Measurements from ENCODE around the gene F5. TPM values are rescaled to one million over a fixed set of nuclear protein-coding genes. Genes with fewer than 3 reads are reported as not detected.

Gene F5
- total and polyA plus RNA-seq, 10 of the 15 experiments (the other 5 are each of a cell fraction or from before 2014, with no cell fraction given) = under 0.01 to 3.8 (median 0.40) TPM

DNA sequence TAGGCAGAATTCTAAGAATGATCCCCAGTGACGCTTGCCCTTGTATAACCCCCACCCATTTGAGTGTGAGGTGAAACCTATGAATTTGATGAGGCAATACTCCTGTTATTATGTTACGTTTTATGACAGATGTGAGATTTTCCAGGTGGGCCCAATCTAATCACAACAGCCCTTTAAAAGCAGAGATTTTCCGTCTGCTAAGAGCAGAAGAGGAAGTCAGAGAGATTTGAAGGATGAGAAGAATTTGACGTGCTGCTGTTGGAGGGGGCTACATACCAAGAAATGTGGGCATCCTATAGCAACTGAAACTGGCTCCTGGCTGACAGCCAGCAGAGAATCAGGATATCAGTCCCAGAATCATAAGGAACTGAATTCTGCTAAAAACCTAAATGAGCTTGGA is 98.1 kb downstream of the F5 start:
- TF ChIP-seq NFXL1 (IDR thresholded peaks at IDR 0.05; ENCODE audit: borderline replicate concordance) = no peak
- TF ChIP-seq SRF (IDR thresholded peaks at IDR 0.05; ENCODE audit: low read depth in 2 of 2, low read length in 2 of 2) = no peak
- no peak for TF ChIP-seq TARDBP (IDR thresholded peaks at IDR 0.05; ENCODE audit: borderline replicate concordance)
- no peak for TF ChIP-seq FOS (IDR thresholded peaks at IDR 0.05; ENCODE audit: borderline replicate concordance, extremely low read depth, insufficient read length)
- Histone ChIP-seq H3K36me3 (ENCODE audit: control insufficient read depth in 2 of 2, insufficient read depth in 2 of 2, low read length in 1 of 2) (no peaks in the 10 kb centered on the region), H3K4me1 (ENCODE audit: control insufficient read depth, insufficient read depth, low read length) (peaks cover 14% of the 10 kb centered on the region), H3K9me3 (replicated peaks; ENCODE audit: control insufficient read depth, insufficient read depth, low read length) (no peaks in the 10 kb centered on the region), H3K4me2 (ENCODE audit: control insufficient read depth, insufficient read depth) (no peak overlapping the region), H3K4me3 (no peak overlapping the region), H3K27me3 (replicated peaks in 1 of 2; ENCODE audit: control insufficient read depth in 2 of 2, insufficient read depth in 2 of 2, low read length in 1 of 2) (no peaks in the 10 kb centered on the region), H3K27ac (ENCODE audit: control insufficient read depth, insufficient read depth) (no peak overlapping the region), H3K79me2 (ENCODE audit: control insufficient read depth, insufficient read depth, low read length) (peaks cover 11% of the 10 kb centered on the region), H4K20me1 (ENCODE audit: control insufficient read depth, insufficient read depth) (no peaks in the 10 kb centered on the region), H2AFZ (ENCODE audit: control insufficient read depth, low read depth, low read length) (no peak overlapping the region), H3K9ac (ENCODE audit: control insufficient read depth, insufficient read depth, low read length) (no peak overlapping the region)
- ATAC-seq (no peak), DNase-seq (ENCODE audit: low read depth, low spot score) (no peak), FAIRE-seq (no peak)
- no TSS peak for BruUV-seq (replicated peaks)
- POLR2A ChIA-PET = no interaction called here
- RAD21 ChIA-PET (ENCODE audit: unreplicated experiment) = no interaction called here
- WGBS (ENCODE audit: insufficient coverage, insufficient replicate concordance, low lambda C conversion rate, missing lambda C conversion rate) = 93% methylated on average over 4 of the region's 4 CpGs
- CTCF ChIA-PET = no interaction called here
- in situ Hi-C loops (cut with MboI) = no loop called here
- SMC1A ChIA-PET (ENCODE audit: uncharacterized antibody, unreplicated experiment) = interaction anchor here (1.2 kb wide), 1 partner anchor 208 kb away, joined by 3 read pairs; no protein-coding TSS in a partner anchor
- intact Hi-C loops (cut with micrococcal nuclease; ENCODE audit: unreplicated experiment) = loop anchor here (5.0 kb wide), 2 partner anchors 39 to 309 kb away; a partner anchor contains a TSS

DNA sequence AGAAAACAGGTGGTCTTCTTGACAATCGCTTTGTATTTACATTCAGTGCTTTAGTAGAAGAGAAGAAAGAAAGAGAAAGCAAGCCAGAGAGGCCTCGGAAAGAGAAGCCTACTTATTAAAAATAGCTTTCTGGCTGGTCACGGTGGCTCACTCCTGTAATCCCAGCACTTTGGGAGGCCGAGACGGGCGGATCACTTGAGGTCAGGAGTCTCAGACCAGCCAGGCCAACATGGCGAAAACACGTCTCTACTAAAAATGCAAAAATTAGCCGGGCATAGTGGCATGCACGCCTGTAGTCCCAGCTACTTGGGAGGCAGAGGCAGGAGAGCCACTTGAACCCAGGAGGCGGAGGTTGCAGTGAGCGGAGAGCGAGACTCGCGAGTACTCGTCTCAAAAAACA is 98.7 kb downstream of the F5 start:
- intact Hi-C loops (cut with micrococcal nuclease; ENCODE audit: unreplicated experiment) = loop anchor here (2.0 to 5.0 kb wide), 3 partner anchors 40 to 310 kb away; partner anchors contain the start of gene BLZF1
- H3K4me1 ChIP-seq (ENCODE audit: control insufficient read depth, insufficient read depth, low read length) = peaks cover 14% of the 10 kb centered on the region
- in situ Hi-C loops (cut with MboI) = no loop called here
- no peaks in the 10 kb centered on the region for H3K27me3 ChIP-seq (replicated peaks in 1 of 2; ENCODE audit: control insufficient read depth in 2 of 2, insufficient read depth in 2 of 2, low read length in 1 of 2)
- no peaks in the 10 kb centered on the region for H3K9me3 ChIP-seq (replicated peaks; ENCODE audit: control insufficient read depth, insufficient read depth, low read length)
- H3K4me2 ChIP-seq (ENCODE audit: control insufficient read depth, insufficient read depth) = no peak overlapping the region
- no TSS peak for BruUV-seq (replicated peaks)
- peaks cover 11% of the 10 kb centered on the region for H3K79me2 ChIP-seq (ENCODE audit: control insufficient read depth, insufficient read depth, low read length)
- WGBS (ENCODE audit: insufficient coverage, insufficient replicate concordance, low lambda C conversion rate, missing lambda C conversion rate) = 99% methylated on average over 16 of the region's 16 CpGs
- ATAC-seq (no peak), DNase-seq (ENCODE audit: low read depth, low spot score) (no peak), FAIRE-seq (no peak)
- no peak overlapping the region for H3K27ac ChIP-seq (ENCODE audit: control insufficient read depth, insufficient read depth)
- POLR2A ChIA-PET = no interaction called here
- RAD21 ChIA-PET (ENCODE audit: unreplicated experiment) = no interaction called here
- no peaks in the 10 kb centered on the region for H3K36me3 ChIP-seq (ENCODE audit: control insufficient read depth in 2 of 2, insufficient read depth in 2 of 2, low read length in 1 of 2)
- H3K4me3 ChIP-seq = no peak overlapping the region
- SMC1A ChIA-PET (ENCODE audit: uncharacterized antibody, unreplicated experiment) = interaction anchor here (1.2 kb wide), 1 partner anchor 208 kb away, joined by 3 read pairs; no protein-coding TSS in a partner anchor
- H4K20me1 ChIP-seq (ENCODE audit: control insufficient read depth, insufficient read depth) = no peaks in the 10 kb centered on the region
- no peak overlapping the region for H3K9ac ChIP-seq (ENCODE audit: control insufficient read depth, insufficient read depth, low read length)
- CTCF ChIA-PET = no interaction called here
- H2AFZ ChIP-seq (ENCODE audit: control insufficient read depth, low read depth, low read length) = no peak overlapping the region
- TF ChIP-seq JUNB (IDR thresholded peaks at IDR 0.05) = no peak
- TF ChIP-seq, protein P1, sequence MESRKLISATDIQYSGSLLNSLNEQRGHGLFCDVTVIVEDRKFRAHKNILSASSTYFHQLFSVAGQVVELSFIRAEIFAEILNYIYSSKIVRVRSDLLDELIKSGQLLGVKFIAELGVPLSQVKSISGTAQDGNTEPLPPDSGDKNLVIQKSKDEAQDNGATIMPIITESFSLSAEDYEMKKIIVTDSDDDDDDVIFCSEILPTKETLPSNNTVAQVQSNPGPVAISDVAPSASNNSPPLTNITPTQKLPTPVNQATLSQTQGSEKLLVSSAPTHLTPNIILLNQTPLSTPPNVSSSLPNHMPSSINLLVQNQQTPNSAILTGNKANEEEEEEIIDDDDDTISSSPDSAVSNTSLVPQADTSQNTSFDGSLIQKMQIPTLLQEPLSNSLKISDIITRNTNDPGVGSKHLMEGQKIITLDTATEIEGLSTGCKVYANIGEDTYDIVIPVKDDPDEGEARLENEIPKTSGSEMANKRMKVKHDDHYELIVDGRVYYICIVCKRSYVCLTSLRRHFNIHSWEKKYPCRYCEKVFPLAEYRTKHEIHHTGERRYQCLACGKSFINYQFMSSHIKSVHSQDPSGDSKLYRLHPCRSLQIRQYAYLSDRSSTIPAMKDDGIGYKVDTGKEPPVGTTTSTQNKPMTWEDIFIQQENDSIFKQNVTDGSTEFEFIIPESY (IDR thresholded peaks at IDR 0.05) = no peak
- TF ChIP-seq POLR2A (IDR thresholded peaks at IDR 0.05; ENCODE audit: low read depth, low read length) = no peak
- TF ChIP-seq MXI1 (IDR thresholded peaks at IDR 0.05; ENCODE audit: low read depth, low read length) = no peak
- no peak for TF ChIP-seq YBX1 (IDR thresholded peaks at IDR 0.05)
- TF ChIP-seq CREB1 (IDR thresholded peaks at IDR 0.05; ENCODE audit: low read depth) = no peak
- TF ChIP-seq RB1 (IDR thresholded peaks at IDR 0.05; ENCODE audit: borderline replicate concordance) = no peak
- TF ChIP-seq ASH2L (IDR thresholded peaks at IDR 0.05; ENCODE audit: borderline replicate concordance, low read depth) = no peak
- no peak for TF ChIP-seq ZNF217 (IDR thresholded peaks at IDR 0.05)
- TF ChIP-seq, protein P2, sequence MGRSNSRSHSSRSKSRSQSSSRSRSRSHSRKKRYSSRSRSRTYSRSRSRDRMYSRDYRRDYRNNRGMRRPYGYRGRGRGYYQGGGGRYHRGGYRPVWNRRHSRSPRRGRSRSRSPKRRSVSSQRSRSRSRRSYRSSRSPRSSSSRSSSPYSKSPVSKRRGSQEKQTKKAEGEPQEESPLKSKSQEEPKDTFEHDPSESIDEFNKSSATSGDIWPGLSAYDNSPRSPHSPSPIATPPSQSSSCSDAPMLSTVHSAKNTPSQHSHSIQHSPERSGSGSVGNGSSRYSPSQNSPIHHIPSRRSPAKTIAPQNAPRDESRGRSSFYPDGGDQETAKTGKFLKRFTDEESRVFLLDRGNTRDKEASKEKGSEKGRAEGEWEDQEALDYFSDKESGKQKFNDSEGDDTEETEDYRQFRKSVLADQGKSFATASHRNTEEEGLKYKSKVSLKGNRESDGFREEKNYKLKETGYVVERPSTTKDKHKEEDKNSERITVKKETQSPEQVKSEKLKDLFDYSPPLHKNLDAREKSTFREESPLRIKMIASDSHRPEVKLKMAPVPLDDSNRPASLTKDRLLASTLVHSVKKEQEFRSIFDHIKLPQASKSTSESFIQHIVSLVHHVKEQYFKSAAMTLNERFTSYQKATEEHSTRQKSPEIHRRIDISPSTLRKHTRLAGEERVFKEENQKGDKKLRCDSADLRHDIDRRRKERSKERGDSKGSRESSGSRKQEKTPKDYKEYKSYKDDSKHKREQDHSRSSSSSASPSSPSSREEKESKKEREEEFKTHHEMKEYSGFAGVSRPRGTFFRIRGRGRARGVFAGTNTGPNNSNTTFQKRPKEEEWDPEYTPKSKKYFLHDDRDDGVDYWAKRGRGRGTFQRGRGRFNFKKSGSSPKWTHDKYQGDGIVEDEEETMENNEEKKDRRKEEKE (IDR thresholded peaks at IDR 0.05) = no peak

Measured in GM12878 (cell line).